ENCODE data around the gene WASF1.
"Not testable (repeated sequence)": the region's sequence is repeated elsewhere in the genome, so short reads cannot be mapped to it uniquely, and the experiment has no call there.

The WASF1 gene

GRCh38 chr6:110180228-110181008, 948 bp upstream of the WASF1 start, which contains the start of gene CDC40:
Gene CDC40, plus strand, starts transcription at chr6:110180427. Its CDS starts 18 bp downstream, at chr6:110180445.
- no peak for DNase-seq (ENCODE audit: low read depth, low spot score)
- peak within 1 kb of the TSS; percentile 83 for H3K4me3 ChIP-seq (ENCODE audit: low read length)

GRCh38 chr6:110178626-110179405, 654 bp downstream of the WASF1 start:
- peak; percentile 69 for DNase-seq (ENCODE audit: low read depth, low spot score)
- peak overlapping the region; percentile 83 for H3K4me3 ChIP-seq (ENCODE audit: low read length)

GRCh38 chr6:110173506-110174132, 5.9 kb downstream of the WASF1 start:
- DNase-seq (ENCODE audit: low read depth, low spot score): no peak

GRCh38 chr6:110170081-110170480, 9.4 kb downstream of the WASF1 start:
- H3K4me3 ChIP-seq (ENCODE audit: low read length): no peak overlapping the region
- no peak for DNase-seq (ENCODE audit: low read depth, low spot score)

More at GRCh38 chr6:110173506-110174132, 5.9 kb downstream of the WASF1 start:
- no peak overlapping the region for H3K4me3 ChIP-seq (ENCODE audit: low read length)

GRCh38 chr6:110158479-110158878, 21.0 kb downstream of the WASF1 start:
- no peak overlapping the region for H3K4me3 ChIP-seq (ENCODE audit: low read length)
- no peak for DNase-seq (ENCODE audit: low read depth, low spot score)

GRCh38 chr6:110147870-110148269, 31.6 kb downstream of the WASF1 start:
- DNase-seq (ENCODE audit: low read depth, low spot score): no peak

GRCh38 chr6:110140650-110141049, 38.8 kb downstream of the WASF1 start:
- no peak overlapping the region for H3K4me3 ChIP-seq (ENCODE audit: low read length)
- DNase-seq (ENCODE audit: low read depth, low spot score): no peak

More at GRCh38 chr6:110147870-110148269, 31.6 kb downstream of the WASF1 start:
- H3K4me3 ChIP-seq (ENCODE audit: low read length): no peak overlapping the region

GRCh38 chr6:110139052-110139451, 40.4 kb downstream of the WASF1 start:
- DNase-seq (ENCODE audit: low read depth, low spot score): no peak
- no peak overlapping the region for H3K4me3 ChIP-seq (ENCODE audit: low read length)

GRCh38 chr6:110137924-110138887, 41.3 kb downstream of the WASF1 start:
- no peak overlapping the region for H3K4me3 ChIP-seq (ENCODE audit: low read length)
- DNase-seq (ENCODE audit: low read depth, low spot score): no peak

- no peak for DNase-seq (ENCODE audit: low read depth, low spot score)
- no peak overlapping the region for H3K4me3 ChIP-seq (ENCODE audit: low read length)
These were observed 49.1 kb downstream of the WASF1 start for GRCh38 chr6:110130362-110130761.

GRCh38 chr6:110128418-110128817, 51.1 kb downstream of the WASF1 start:
- DNase-seq (ENCODE audit: low read depth, low spot score): no peak
- H3K4me3 ChIP-seq (ENCODE audit: low read length): no peak overlapping the region

- H3K4me3 ChIP-seq (ENCODE audit: low read length): no peak overlapping the region
- DNase-seq (ENCODE audit: low read depth, low spot score): peak; percentile 4
These were observed 54.1 kb downstream of the WASF1 start for GRCh38 chr6:110125361-110125760.

GRCh38 chr6:110121655-110122054, 57.8 kb downstream of the WASF1 start:
- not testable (repeated sequence) for DNase-seq (ENCODE audit: low read depth, low spot score); H3K4me3 ChIP-seq (ENCODE audit: low read length)

- H3K4me3 ChIP-seq (ENCODE audit: low read length): no peak overlapping the region
- DNase-seq (ENCODE audit: low read depth, low spot score): no peak
These were observed 63.2 kb downstream of the WASF1 start for GRCh38 chr6:110116258-110116657.

- no peak for DNase-seq (ENCODE audit: low read depth, low spot score)
- H3K4me3 ChIP-seq (ENCODE audit: low read length): no peak overlapping the region
These were observed 65.5 kb downstream of the WASF1 start for GRCh38 chr6:110114004-110114403.

- DNase-seq (ENCODE audit: low read depth, low spot score): no peak
- H3K4me3 ChIP-seq (ENCODE audit: low read length): no peak overlapping the region
These were observed 74.2 kb downstream of the WASF1 start for GRCh38 chr6:110105296-110105695.

- DNase-seq (ENCODE audit: low read depth, low spot score): no peak
- H3K4me3 ChIP-seq (ENCODE audit: low read length): no peak overlapping the region
These were observed 76.2 kb downstream of the WASF1 start for GRCh38 chr6:110103260-110103659.

GRCh38 chr6:110102411-110102810, 77.1 kb downstream of the WASF1 start:
- DNase-seq (ENCODE audit: low read depth, low spot score): no peak
- no peak overlapping the region for H3K4me3 ChIP-seq (ENCODE audit: low read length)

- peak; percentile 14 for DNase-seq (ENCODE audit: low read depth, low spot score)
- H3K4me3 ChIP-seq (ENCODE audit: low read length): no peak overlapping the region
These were observed 77.6 kb downstream of the WASF1 start for GRCh38 chr6:110101885-110102284.

Data from Jurkat, Clone E6-1 (cell line).